Measurements from ENCODE around the gene THSD7A. TPM values are rescaled to one million over a fixed set of nuclear protein-coding genes. Genes with fewer than 3 reads are reported as not detected.

THSD7A gene
- polyA plus RNA-seq, 1 donor from 2014 or later, result 18.5 TPM

DNA sequence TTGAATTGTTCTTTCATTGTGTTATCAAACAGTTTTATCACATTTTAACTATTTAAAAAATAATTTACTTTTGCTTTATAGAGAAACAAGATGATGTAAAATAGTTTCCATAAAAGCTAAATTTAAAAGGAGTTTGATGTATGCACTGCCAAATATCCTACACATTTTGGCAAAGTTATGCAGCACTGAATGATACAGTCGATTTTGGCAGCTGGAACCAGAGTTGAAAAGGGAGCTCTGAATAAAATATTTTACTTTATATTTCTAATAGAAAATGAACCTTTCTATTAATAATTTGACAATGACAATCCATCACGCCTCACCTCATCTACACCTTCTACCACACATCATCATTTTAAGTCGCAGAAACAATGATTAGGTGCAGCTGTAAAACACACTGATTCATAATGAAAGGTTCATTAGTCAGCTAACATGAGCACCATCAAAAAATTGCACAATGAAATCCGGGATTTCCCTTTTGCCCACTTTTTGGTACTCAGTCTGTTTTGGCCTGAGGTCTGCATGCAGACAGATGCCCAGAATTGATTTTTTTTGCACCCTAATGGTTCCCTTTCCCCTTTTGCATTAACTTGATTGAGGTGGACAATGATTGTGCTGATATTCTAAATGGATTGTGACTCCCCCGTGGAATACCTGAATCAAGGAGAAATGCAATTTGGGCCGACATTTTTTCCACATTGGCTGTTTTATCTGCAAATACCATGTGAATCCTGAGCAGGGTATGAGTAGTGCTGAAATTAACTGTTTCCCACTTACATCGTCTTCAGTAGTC, 105.8 kb downstream of the THSD7A start:
- no peaks in the 10 kb centered on the region for H3K9me3 ChIP-seq (ENCODE audit: low read length)
- H3K79me2 ChIP-seq (replicated peaks; ENCODE audit: insufficient read depth, low read length), result no peaks in the 10 kb centered on the region
- H3K4me2 ChIP-seq (ENCODE audit: low read length), result no peak overlapping the region
- H3K4me3 ChIP-seq (ENCODE audit: low read length), result no peak overlapping the region
- H3K36me3 ChIP-seq (ENCODE audit: insufficient read depth, low read length), result no peaks in the 10 kb centered on the region
- no peak overlapping the region for H3K9ac ChIP-seq (ENCODE audit: low read length)
- no peak overlapping the region for H2AFZ ChIP-seq (ENCODE audit: low read depth, low read length)
- no peaks in the 10 kb centered on the region for H3K9me2 ChIP-seq (ENCODE audit: insufficient read depth, low read length)
- no peaks in the 10 kb centered on the region for H3K27me3 ChIP-seq (ENCODE audit: insufficient read depth, low read depth, low read length)
- no peak overlapping the region for H3K27ac ChIP-seq (ENCODE audit: low read length)
- H4K20me1 ChIP-seq (ENCODE audit: insufficient read depth), result no peaks in the 10 kb centered on the region
- no peaks in the 10 kb centered on the region for H3F3A ChIP-seq (ENCODE audit: insufficient read depth, low read length, poor library complexity, severe bottlenecking)
- TF ChIP-seq RAD21 (conservative IDR thresholded peaks at IDR 0.05) (no peak), EZH2 (IDR thresholded peaks at IDR 0.05; ENCODE audit: borderline replicate concordance, insufficient read depth, low read length, poor library complexity, severe bottlenecking) (no peak), POLR2AphosphoS5 (IDR thresholded peaks at IDR 0.05) (no peak), SMC3 (conservative IDR thresholded peaks at IDR 0.05; ENCODE audit: poor library complexity) (no peak), EP300 (conservative IDR thresholded peaks at IDR 0.05; ENCODE audit: poor library complexity, severe bottlenecking) (no peak), TAF1 (IDR thresholded peaks at IDR 0.05; ENCODE audit: low read depth) (no peak), MXI1 (conservative IDR thresholded peaks at IDR 0.05; ENCODE audit: poor library complexity, severe bottlenecking) (no peak)
- TF ChIP-seq, protein P1, sequence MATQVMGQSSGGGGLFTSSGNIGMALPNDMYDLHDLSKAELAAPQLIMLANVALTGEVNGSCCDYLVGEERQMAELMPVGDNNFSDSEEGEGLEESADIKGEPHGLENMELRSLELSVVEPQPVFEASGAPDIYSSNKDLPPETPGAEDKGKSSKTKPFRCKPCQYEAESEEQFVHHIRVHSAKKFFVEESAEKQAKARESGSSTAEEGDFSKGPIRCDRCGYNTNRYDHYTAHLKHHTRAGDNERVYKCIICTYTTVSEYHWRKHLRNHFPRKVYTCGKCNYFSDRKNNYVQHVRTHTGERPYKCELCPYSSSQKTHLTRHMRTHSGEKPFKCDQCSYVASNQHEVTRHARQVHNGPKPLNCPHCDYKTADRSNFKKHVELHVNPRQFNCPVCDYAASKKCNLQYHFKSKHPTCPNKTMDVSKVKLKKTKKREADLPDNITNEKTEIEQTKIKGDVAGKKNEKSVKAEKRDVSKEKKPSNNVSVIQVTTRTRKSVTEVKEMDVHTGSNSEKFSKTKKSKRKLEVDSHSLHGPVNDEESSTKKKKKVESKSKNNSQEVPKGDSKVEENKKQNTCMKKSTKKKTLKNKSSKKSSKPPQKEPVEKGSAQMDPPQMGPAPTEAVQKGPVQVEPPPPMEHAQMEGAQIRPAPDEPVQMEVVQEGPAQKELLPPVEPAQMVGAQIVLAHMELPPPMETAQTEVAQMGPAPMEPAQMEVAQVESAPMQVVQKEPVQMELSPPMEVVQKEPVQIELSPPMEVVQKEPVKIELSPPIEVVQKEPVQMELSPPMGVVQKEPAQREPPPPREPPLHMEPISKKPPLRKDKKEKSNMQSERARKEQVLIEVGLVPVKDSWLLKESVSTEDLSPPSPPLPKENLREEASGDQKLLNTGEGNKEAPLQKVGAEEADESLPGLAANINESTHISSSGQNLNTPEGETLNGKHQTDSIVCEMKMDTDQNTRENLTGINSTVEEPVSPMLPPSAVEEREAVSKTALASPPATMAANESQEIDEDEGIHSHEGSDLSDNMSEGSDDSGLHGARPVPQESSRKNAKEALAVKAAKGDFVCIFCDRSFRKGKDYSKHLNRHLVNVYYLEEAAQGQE (IDR thresholded peaks at IDR 0.05; ENCODE audit: borderline replicate concordance), result no peak

DNA sequence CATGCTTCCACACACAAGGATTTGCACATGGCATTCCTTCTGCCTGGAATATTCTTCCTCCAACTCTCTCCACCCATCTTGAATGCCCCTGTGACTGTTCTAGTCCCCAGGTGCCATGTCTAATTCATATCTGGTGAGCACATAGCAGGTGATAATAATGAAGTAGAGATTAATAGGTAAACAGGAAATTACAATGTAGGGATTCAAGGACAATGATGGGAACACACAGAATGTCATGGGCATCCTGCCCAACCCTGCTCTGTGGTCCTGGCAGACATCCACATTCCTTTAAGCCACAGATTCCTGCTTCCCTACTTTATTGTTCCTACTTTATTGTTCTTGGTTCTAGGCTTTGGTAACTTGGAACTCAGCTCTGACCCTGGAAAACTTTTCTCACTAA, 115.8 kb downstream of the THSD7A start:
- no peaks in the 10 kb centered on the region for H3K9me3 ChIP-seq (ENCODE audit: low read length)
- no peak overlapping the region for H3K9ac ChIP-seq (ENCODE audit: low read length)
- H4K20me1 ChIP-seq (ENCODE audit: insufficient read depth), result no peaks in the 10 kb centered on the region
- H3K27ac ChIP-seq (ENCODE audit: low read length), result no peak overlapping the region
- TF ChIP-seq, protein P1 (IDR thresholded peaks at IDR 0.05; ENCODE audit: borderline replicate concordance), result no peak
- no peak for TF ChIP-seq SMC3 (conservative IDR thresholded peaks at IDR 0.05; ENCODE audit: poor library complexity)
- TF ChIP-seq EP300 (conservative IDR thresholded peaks at IDR 0.05; ENCODE audit: poor library complexity, severe bottlenecking), result no peak
- TF ChIP-seq MXI1 (conservative IDR thresholded peaks at IDR 0.05; ENCODE audit: poor library complexity, severe bottlenecking), result no peak
- TF ChIP-seq POLR2AphosphoS5 (IDR thresholded peaks at IDR 0.05), result no peak
- no peak for TF ChIP-seq RAD21 (conservative IDR thresholded peaks at IDR 0.05)
- TF ChIP-seq, protein P2, sequence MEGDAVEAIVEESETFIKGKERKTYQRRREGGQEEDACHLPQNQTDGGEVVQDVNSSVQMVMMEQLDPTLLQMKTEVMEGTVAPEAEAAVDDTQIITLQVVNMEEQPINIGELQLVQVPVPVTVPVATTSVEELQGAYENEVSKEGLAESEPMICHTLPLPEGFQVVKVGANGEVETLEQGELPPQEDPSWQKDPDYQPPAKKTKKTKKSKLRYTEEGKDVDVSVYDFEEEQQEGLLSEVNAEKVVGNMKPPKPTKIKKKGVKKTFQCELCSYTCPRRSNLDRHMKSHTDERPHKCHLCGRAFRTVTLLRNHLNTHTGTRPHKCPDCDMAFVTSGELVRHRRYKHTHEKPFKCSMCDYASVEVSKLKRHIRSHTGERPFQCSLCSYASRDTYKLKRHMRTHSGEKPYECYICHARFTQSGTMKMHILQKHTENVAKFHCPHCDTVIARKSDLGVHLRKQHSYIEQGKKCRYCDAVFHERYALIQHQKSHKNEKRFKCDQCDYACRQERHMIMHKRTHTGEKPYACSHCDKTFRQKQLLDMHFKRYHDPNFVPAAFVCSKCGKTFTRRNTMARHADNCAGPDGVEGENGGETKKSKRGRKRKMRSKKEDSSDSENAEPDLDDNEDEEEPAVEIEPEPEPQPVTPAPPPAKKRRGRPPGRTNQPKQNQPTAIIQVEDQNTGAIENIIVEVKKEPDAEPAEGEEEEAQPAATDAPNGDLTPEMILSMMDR (IDR thresholded peaks at IDR 0.05; ENCODE audit: poor library complexity, severe bottlenecking), result no peak
- TF ChIP-seq EZH2 (IDR thresholded peaks at IDR 0.05; ENCODE audit: borderline replicate concordance, insufficient read depth, low read length, poor library complexity, severe bottlenecking), result no peak
- TF ChIP-seq TAF1 (IDR thresholded peaks at IDR 0.05; ENCODE audit: low read depth), result no peak
- H3K4me2 ChIP-seq (ENCODE audit: low read length), result no peak overlapping the region
- no peaks in the 10 kb centered on the region for H3K27me3 ChIP-seq (ENCODE audit: insufficient read depth, low read depth, low read length)
- no peaks in the 10 kb centered on the region for H3K9me2 ChIP-seq (ENCODE audit: insufficient read depth, low read length)
- no peaks in the 10 kb centered on the region for H3F3A ChIP-seq (ENCODE audit: insufficient read depth, low read length, poor library complexity, severe bottlenecking)
- no peaks in the 10 kb centered on the region for H3K79me2 ChIP-seq (replicated peaks; ENCODE audit: insufficient read depth, low read length)
- H3K36me3 ChIP-seq (ENCODE audit: insufficient read depth, low read length), result no peaks in the 10 kb centered on the region
- H2AFZ ChIP-seq (ENCODE audit: low read depth, low read length), result no peak overlapping the region
- H3K4me3 ChIP-seq (ENCODE audit: low read length), result no peak overlapping the region
